HepG2 (cell line): ENCODE data around the gene RORB. TPM values are rescaled to one million over a fixed set of nuclear protein-coding genes. Genes with fewer than 3 reads are reported as not detected.

Source experiments
- ATAC-seq: fragments of 200-7000 bp; cut with Tn5 transposase; 3 replicates; pipeline ENCODE4 v1.9.1; 2020; ENCODE audit warnings: mild to moderate bottlenecking, moderate library complexity
- BruUV-seq: library from RNA; stranded (reverse); fragments of 400-500 nt; replicated peaks from 2 replicates; lab custom pipeline; 2021; lab: Mats Ljungman, UMichigan
- CTCF ChIA-PET: fragments of 300-600 bp; formaldehyde crosslinking; extraction: SDS; loops from one replicate; lab custom pipeline; 2021; ENCODE audit warnings: low total read pairs, inconsistent platforms, low intra/inter-chr PET ratio; lab: Yijun Ruan, JAX
- POLR2A ChIA-PET: fragments of 350-600 bp; sonication (Branson Sonifier 250); formaldehyde crosslinking; loops from one replicate; lab custom pipeline; 2020; ENCODE audit warnings: antibody characterized with exemption, inconsistent platforms; lab: Yijun Ruan, JAX
- DNase-seq: peaks from one replicate; pipeline ENCODE4 v3.0.0-alpha.2; 2015; ENCODE audit warnings: low spot score
- FAIRE-seq: peaks from 3 replicates; lab custom pipeline; 2011; peaks lifted over from hg19 to GRCh38; lab: Jason Lieb, UNC
- H2AFZ ChIP-seq: one replicate; pipeline ENCODE4 v1.6.1; 2011; ENCODE audit warnings: low read length, inconsistent platforms
- H3K27ac ChIP-seq: fragments of 300-600 bp; 3 replicates; pipeline ENCODE4 v1.8.0; 2011; ENCODE audit warnings: mixed run types, mild to moderate bottlenecking, mixed read lengths, low read length, inconsistent platforms; ENCODE audit not compliant: insufficient read depth; ENCODE audit errors: extremely low read length
- H3K27me3 ChIP-seq, 2 experiments: fragments of 200-600 bp in 1 of 2; 2 replicates in 1 of 2; 3 replicates in 1 of 2; pipeline versions ENCODE4 v1.6.0 to v1.8.0; 2011; ENCODE audit warnings: low read length in 2 of 2, mild to moderate bottlenecking in 2 of 2, moderate library complexity in 2 of 2, inconsistent platforms in 1 of 2; ENCODE audit not compliant: insufficient read depth in 2 of 2, control insufficient read depth in 1 of 2
- H3K36me3 ChIP-seq, 2 experiments: fragments of 200-600 bp in 1 of 2; replicated peaks in 1 of 2; 2 replicates in 1 of 2; 3 replicates in 1 of 2; pipeline versions ENCODE4 v1.5.1 to v1.8.0; 2011; ENCODE audit warnings: low read length in 2 of 2, inconsistent platforms in 1 of 2; ENCODE audit not compliant: insufficient read depth in 2 of 2, control insufficient read depth in 1 of 2
- H3K4me1 ChIP-seq: 2 replicates; pipeline ENCODE4 v1.5.1; 2012; ENCODE audit warnings: low read length, inconsistent platforms; ENCODE audit not compliant: insufficient read depth
- H3K4me2 ChIP-seq: 2 replicates; pipeline ENCODE4 v1.6.0; 2011; ENCODE audit warnings: low read depth, low read length, inconsistent platforms
- H3K4me3 ChIP-seq, 3 experiments: fragments of 200-600 bp in 1 of 3; sonication (generic), shearing (Covaris generic) in 1 of 3; replicated peaks in 1 of 3; 2 replicates each; pipeline ENCODE4 v1.5.1; 2011 to 2016; ENCODE audit warnings: low read length in 3 of 3, inconsistent platforms in 2 of 3, low read depth in 2 of 3, mild to moderate bottlenecking in 2 of 3, control low read depth in 1 of 3, mixed read lengths in 1 of 3; ENCODE audit not compliant: insufficient read depth in 1 of 3
- H3K79me2 ChIP-seq: one replicate; pipeline ENCODE4 v1.6.1; 2011; ENCODE audit warnings: low read length, inconsistent platforms; ENCODE audit not compliant: insufficient read depth
- H3K9ac ChIP-seq: 2 replicates; pipeline ENCODE4 v1.6.0; 2011; ENCODE audit warnings: mild to moderate bottlenecking, low read depth, low read length, inconsistent platforms; ENCODE audit not compliant: insufficient read depth
- H3K9me3 ChIP-seq: 2 replicates; pipeline ENCODE4 v1.5.1; 2012; ENCODE audit warnings: mild to moderate bottlenecking, low read length
- H4K20me1 ChIP-seq: 2 replicates; pipeline ENCODE4 v1.6.0; 2011; ENCODE audit warnings: inconsistent platforms, mild to moderate bottlenecking, low read length, moderate library complexity; ENCODE audit not compliant: insufficient read depth
- ATF6 ChIP-seq: sonication (generic); formaldehyde crosslinking; conservative IDR thresholded peaks from 2 replicates; pipeline ENCODE4 v1.4.0; 2020; ENCODE audit warnings: missing genetic modification reagents
- DR1 ChIP-seq: sonication (generic); formaldehyde crosslinking; IDR thresholded peaks from 2 replicates; pipeline ENCODE4 v1.8.0; 2021; ENCODE audit warnings: mild to moderate bottlenecking, missing genetic modification reagents, inconsistent platforms
- GMEB1 ChIP-seq: sonication (generic); formaldehyde crosslinking; IDR thresholded peaks from 2 replicates; pipeline ENCODE4 v1.5.1; 2020; ENCODE audit warnings: missing genetic modification reagents, mild to moderate bottlenecking, borderline replicate concordance
- HMGXB4 ChIP-seq, 2 experiments: sonication (generic) in 1 of 2; formaldehyde crosslinking in 1 of 2; IDR thresholded peaks; 2 replicates each; pipeline versions ENCODE4 v1.4.0 to v1.6.1; 2018 to 2020; ENCODE audit warnings: missing genetic modification reagents in 2 of 2, borderline replicate concordance in 1 of 2, low read depth in 1 of 2, mild to moderate bottlenecking in 1 of 2, missing biosample characterization in 1 of 2
- HOXA3 ChIP-seq: sonication (generic); formaldehyde crosslinking; IDR thresholded peaks from 2 replicates; pipeline ENCODE4 v1.5.0; 2020; ENCODE audit warnings: missing genetic modification reagents
- IKZF1 ChIP-seq: fragments of 450-650 bp; IDR thresholded peaks from 2 replicates; pipeline ENCODE4 v1.7.1; 2016
- JUND ChIP-seq: sonication (generic); formaldehyde crosslinking; IDR thresholded peaks from 2 replicates; pipeline ENCODE4 v1.8.0; 2022; ENCODE audit warnings: mild to moderate bottlenecking, missing genetic modification reagents
- KDM1A ChIP-seq: IDR thresholded peaks from 2 replicates; pipeline ENCODE4 v1.6.1; 2016; ENCODE audit warnings: missing compliant biosample characterization
- MIER3 ChIP-seq: IDR thresholded peaks from 2 replicates; pipeline ENCODE4 v1.6.1; 2016; ENCODE audit warnings: missing compliant biosample characterization, borderline replicate concordance
- PHB2 ChIP-seq: fragments of 450-650 bp; IDR thresholded peaks from 2 replicates; pipeline ENCODE4 v1.6.1; 2018; ENCODE audit not compliant: partially characterized antibody
- STAG1 ChIP-seq: sonication (generic); formaldehyde crosslinking; IDR thresholded peaks from 2 replicates; pipeline ENCODE4 v1.4.0; 2020; ENCODE audit warnings: missing genetic modification reagents
- TEAD2 ChIP-seq: sonication (generic); formaldehyde crosslinking; IDR thresholded peaks from 2 replicates; pipeline ENCODE4 v1.9.0; 2021; ENCODE audit warnings: missing genetic modification reagents
- YEATS4 ChIP-seq: sonication (generic); formaldehyde crosslinking; IDR thresholded peaks from 2 replicates; pipeline ENCODE4 v1.4.0; 2020; ENCODE audit warnings: missing genetic modification reagents, borderline replicate concordance
- ZNF432 ChIP-seq: sonication (generic); formaldehyde crosslinking; IDR thresholded peaks from 2 replicates; pipeline ENCODE4 v1.5.0; 2020; ENCODE audit warnings: missing genetic modification reagents, mild to moderate bottlenecking, borderline replicate concordance
- ZNF597 ChIP-seq: sonication (generic); formaldehyde crosslinking; IDR thresholded peaks from 2 replicates; pipeline ENCODE4 v1.5.0; 2020; ENCODE audit warnings: missing genetic modification reagents
- ZSCAN25 ChIP-seq: sonication (generic); formaldehyde crosslinking; IDR thresholded peaks from 2 replicates; pipeline ENCODE4 v1.8.0; 2022; ENCODE audit warnings: mild to moderate bottlenecking, missing genetic modification reagents
- ZZZ3 ChIP-seq: sonication (generic); formaldehyde crosslinking; IDR thresholded peaks from 2 replicates; pipeline ENCODE4 v1.4.0; 2020; ENCODE audit warnings: missing genetic modification reagents, mild to moderate bottlenecking, borderline replicate concordance
- WGBS: methylation state at CpG from one replicate; pipeline ENCODE4 v1.1.6; 2017; ENCODE audit warnings: low lambda C conversion rate; 5-methylcytosine and 5-hydroxymethylcytosine counted together
- in situ Hi-C: cut with HindIII; loops from 2 replicates; pipeline ENCODE4 v1.10.0; 2017; ENCODE audit warnings: low pct_unique_long_range_greater_than_20kb; ENCODE audit not compliant: extremely low pct_ligation_motif_present
- intact Hi-C: fragments of 100-400 bp; cut with micrococcal nuclease; formaldehyde crosslinking; loops from one replicate; pipeline ENCODE4 v1.10.0; 2022; ENCODE audit not compliant: unreplicated experiment
- polyA plus RNA-seq, 8 experiments: library from polyadenylated mRNA; depleted of rRNA in 3 of 8; stranded (reverse) in 7 of 8; unstranded in 1 of 8; fragments of >200 nt; fragmentation: Illumina TruSeq in 4 of 8; extraction: Trizol in 4 of 8; gene quantifications; 2 replicates each; pipeline versions ENCODE4 v1.2.1 to v1.2.3, GENCODE V29; 2011 to 2016; ENCODE audit warnings: low read depth in 4 of 8, missing spikeins in 1 of 8, mixed read lengths in 1 of 8; ENCODE audit not compliant: insufficient read depth in 1 of 8
- total RNA-seq, 5 experiments: library from RNA; depleted of rRNA; stranded (reverse); fragments of >200 nt; fragmentation: Illumina TruSeq; extraction: Trizol; gene quantifications; 2 replicates each; pipeline ENCODE4 v1.2.3, GENCODE V29; 2016; ENCODE audit warnings: low read depth in 1 of 5

RORB gene
- total and polyA plus RNA-seq, 2 of the 13 experiments (the other 11 are each of a cell fraction or from before 2014, with no cell fraction given): not detected

- DNase-seq (no peak), ATAC-seq (no peak), FAIRE-seq (no peak)
- Histone ChIP-seq H3K79me2 (no peaks in the 10 kb centered on the region), H3K9me3 (no peaks in the 10 kb centered on the region), H3K4me3 (no peak overlapping the region), H2AFZ (no peak overlapping the region), H3K4me2 (no peak overlapping the region), H3K4me1 (no peaks in the 10 kb centered on the region), H3K36me3 (no peaks in the 10 kb centered on the region), H3K27me3 (no peaks in the 10 kb centered on the region), H3K9ac (no peak overlapping the region), H4K20me1 (no peaks in the 10 kb centered on the region), H3K27ac (no peak overlapping the region)
- no TSS peak for BruUV-seq
- ChIA-PET POLR2A (no interaction called here), CTCF (no interaction called here)
- WGBS: 0% methylated on average over 2 of the region's 2 CpGs
- TF ChIP-seq PHB2: no peak
- no peak for TF ChIP-seq ZNF432 (CRISPR knock-in tag)
- TF ChIP-seq IKZF1: no peak
- no peak for TF ChIP-seq ATF6 (CRISPR knock-in tag)
- no peak for TF ChIP-seq JUND (CRISPR knock-in tag)
- no peak for TF ChIP-seq HMGXB4 (CRISPR knock-in tag; IDR thresholded peaks at IDR 0.05; ENCODE audit: borderline replicate concordance in 1 of 2, low read depth in 1 of 2)
- no peak for TF ChIP-seq ZSCAN25 (CRISPR knock-in tag)
- TF ChIP-seq YEATS4 (CRISPR knock-in tag): no peak
- no peak for TF ChIP-seq HOXA3 (CRISPR knock-in tag)
- TF ChIP-seq GMEB1 (CRISPR knock-in tag): no peak
- no peak for TF ChIP-seq TEAD2 (CRISPR knock-in tag)
- no peak for TF ChIP-seq ZZZ3 (CRISPR knock-in tag)
- TF ChIP-seq DR1: no peak
- TF ChIP-seq ZNF597 (CRISPR knock-in tag): no peak
- TF ChIP-seq STAG1: no peak
- TF ChIP-seq MIER3 (CRISPR knock-in tag): no peak
- TF ChIP-seq KDM1A (CRISPR knock-in tag): no peak
- intact Hi-C loops (no loop called here), in situ Hi-C loops (no loop called here)
Measured at GRCh38 chr9:74672237-74672636, 175.1 kb downstream of the RORB start.
